NCI-H2107 treated with DMSO at 0.1 percent for 48 hours (cell line): ENCODE data around the gene EPYC.
"Not testable (repeated sequence)": the region's sequence is repeated elsewhere in the genome, so short reads cannot be mapped to it uniquely, and the experiment has no call there.

ENCODE experiments used
- DNase-seq: peaks from one replicate; lab custom pipeline; 2025; ENCODE audit not compliant: unreplicated experiment; lab: John Stamatoyannopoulos, UW

EPYC gene

DNA sequence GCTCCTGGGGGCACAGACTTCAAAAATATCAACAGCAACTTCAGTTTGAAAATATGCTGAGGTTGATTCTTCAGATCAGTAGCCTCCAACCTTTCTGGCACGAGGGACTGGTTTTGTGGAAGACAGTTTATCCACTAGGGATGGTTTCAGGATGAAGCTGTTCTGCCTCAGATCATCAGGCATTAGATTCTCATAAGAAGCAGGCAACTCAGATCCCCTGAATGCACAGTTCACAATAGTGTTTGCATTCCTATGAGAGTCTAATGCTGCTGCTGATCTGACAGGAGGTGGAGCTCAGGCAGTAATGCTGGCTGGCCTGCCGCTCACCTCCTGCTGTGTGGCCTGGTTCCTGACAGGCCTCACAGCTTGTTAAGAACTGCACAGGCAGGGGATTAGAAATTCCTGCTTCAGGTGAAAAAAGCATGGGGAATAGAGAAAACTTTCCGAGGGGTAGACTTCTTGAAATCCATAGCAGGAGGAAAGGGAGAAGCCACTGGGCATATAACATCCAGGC lies 12.8 kb downstream of the EPYC start:
- DNase-seq: no peak

DNA sequence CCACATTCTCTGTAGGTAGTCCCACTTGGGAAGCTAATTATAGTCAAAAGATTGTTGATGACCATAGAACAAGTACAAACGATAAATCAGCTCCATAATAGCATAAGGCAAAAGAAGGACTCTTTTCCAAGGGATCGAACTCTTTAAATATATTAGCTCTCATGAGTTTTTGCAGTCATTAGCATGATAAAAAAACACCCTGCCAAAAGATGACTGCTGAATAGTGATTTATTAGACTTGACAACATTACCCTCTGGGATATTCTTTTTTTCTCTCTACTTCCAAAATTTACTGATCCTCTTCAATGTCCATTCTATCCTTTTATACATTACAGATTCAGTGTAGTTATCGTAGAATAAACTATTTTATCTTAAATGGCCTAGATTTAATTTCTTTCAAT lies 14.2 kb downstream of the EPYC start:
- no peak for DNase-seq

GRCh38 chr12:90989686-90990111 lies 15.1 kb downstream of the EPYC start:
- no peak for DNase-seq

DNA sequence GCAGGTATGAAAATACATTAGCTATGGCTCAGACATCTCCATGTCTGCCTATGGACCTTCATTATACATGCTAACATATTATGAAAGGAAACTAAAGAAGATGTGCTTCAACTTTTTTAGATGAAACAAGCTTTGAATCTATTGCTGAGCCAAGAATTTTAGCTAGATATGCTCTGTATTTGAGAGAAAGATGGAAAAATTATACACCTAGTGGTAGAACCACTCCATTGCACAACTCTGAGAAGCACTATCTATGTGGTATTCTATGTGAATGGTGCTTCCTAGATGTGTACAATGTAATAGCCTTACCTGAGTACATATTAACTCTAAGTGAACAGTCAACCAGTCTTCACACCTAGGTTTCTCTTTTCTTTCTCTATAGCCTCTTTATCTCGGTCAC lies 17.3 kb downstream of the EPYC start:
- no peak for DNase-seq

DNA sequence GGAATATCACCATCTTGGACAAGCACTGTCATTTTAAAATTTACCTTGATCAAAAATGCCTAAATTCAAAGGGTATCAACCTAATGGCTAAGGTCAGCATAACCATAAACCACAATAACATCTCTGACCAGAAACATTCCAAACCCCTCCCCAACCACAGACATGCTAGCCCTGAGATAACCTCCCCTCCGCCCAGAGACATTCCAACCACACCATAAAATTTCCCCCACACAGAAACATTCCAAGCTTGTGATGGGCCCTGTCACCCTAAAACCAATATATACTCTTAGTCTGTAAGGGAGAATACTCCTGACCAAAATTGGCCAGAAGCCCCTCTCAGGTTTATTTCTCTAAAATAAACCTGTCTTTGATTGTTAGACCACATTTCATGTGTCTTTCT lies 17.7 kb downstream of the EPYC start:
- no peak for DNase-seq

DNA sequence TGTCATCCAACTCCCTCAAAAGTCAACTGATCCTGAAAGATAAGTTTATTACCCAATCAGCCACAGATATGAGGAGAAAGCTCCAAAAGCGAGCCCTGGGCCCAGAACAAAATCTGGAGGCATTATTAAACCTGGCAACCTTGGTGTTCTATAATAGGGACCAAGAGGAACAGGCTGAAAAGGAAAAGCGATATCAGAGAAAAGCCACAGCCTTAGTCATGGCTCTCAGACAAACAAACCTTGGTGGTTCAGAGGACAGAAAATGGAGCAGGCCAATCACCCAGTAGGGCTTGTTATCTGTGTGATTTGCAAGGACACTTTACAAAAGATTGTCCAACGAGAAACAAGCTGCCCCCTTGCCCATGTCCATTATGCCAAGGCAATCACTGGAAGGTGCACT lies 19.4 kb downstream of the EPYC start:
- DNase-seq: not testable (repeated sequence)

GRCh38 chr12:90984114-90984513 lies 20.7 kb downstream of the EPYC start:
- DNase-seq: no peak

- DNase-seq: no peak
These were observed 22.6 kb downstream of the EPYC start for GRCh38 chr12:90982170-90982569.

DNA sequence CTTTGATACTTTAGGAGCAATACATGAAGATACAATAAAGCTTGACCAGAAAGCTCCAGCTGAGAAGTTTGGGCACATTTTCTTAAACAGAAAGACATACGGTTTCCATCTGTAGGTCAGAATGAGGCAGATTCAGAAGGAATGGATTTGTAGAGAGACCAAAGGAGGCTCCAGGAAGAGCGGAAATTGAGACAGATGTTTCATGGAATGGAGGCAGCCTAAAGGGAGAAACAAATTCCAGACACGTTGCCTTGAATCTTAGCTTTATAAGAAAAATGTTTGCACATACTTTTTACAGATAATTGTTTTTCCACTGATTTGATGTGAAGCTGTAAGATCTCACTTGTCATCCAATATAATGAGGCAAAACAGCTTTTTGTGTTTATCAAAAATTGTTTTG lies 24.8 kb downstream of the EPYC start:
- no peak for DNase-seq

GRCh38 chr12:90979019-90979418 lies 25.8 kb downstream of the EPYC start:
- no peak for DNase-seq

DNA sequence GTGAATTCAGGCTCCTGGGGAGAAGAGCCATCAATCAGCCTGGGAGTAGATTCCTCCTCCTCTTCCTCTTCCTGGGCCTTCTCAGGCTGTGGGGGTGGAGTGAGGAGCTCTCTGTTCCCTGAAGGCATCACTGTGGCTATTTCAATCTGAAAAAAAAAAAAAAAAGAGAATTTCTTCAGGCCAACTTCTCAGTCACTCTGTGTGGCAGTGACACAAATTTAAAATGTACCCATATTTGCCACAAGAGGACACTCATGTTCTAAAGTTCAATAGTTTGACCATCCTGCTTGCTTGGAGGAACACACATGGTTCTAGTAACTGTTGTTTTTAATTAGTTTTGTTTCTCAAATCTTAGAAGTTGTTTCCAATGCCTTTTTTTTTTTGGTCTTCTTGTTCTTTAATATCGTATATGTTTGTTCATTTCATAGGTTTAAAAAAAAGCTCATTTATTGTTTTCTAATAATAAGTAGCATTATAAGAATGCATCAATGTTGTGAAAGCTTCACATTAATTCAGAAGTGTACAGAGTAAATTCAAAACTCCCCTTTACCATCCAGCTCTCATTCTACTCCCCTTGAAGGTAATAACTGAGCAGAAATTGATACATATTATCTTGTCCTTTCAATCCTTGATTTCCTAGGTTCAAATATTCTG lies 26.5 kb downstream of the EPYC start:
- peak; percentile 6 for DNase-seq

- no peak for DNase-seq
These were observed 27.5 kb downstream of the EPYC start for GRCh38 chr12:90977224-90977623.

DNA sequence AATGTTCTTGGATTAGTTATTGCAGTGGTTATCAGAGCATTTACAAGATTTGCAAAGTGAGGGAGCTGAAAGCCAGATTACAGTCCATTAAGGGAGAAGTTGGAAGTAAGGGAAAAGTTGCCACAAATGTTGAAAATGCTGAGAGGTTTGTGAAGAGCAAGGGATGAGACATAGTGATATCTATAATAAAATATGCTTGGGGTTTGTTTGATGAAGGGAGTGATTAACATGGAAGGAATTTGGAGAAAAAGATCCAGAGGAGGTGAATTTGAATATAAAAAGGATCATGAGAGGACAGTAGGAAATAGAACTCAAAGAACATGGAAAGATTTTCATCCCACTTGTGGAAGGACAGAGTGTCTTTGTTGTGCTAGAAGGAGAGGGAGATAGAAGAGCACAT lies 30.5 kb downstream of the EPYC start:
- no peak for DNase-seq

- no peak for DNase-seq
These were observed 32.5 kb downstream of the EPYC start for GRCh38 chr12:90972226-90972625.

DNA sequence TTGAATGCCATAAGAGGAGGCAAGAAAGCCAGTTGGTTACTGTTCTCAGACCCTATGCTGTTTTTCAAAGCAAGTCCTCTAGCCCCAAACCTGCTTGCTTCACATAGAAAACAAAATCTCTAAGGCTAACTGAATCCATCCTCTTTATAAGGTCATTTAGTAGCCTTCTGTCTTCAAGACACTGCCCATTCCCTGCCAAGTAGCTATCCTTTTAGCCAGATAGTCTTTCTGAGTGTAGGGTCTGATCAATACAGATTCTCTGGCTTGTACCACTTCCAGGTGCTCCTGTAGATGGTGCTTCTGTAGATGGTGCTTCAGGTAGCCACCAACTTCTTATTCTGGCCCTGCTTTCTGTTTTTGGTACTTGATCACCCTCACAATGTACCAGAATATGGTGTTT lies 33.9 kb downstream of the EPYC start:
- no peak for DNase-seq

- no peak for DNase-seq
These were observed 34.3 kb downstream of the EPYC start for GRCh38 chr12:90970471-90970870.

DNA sequence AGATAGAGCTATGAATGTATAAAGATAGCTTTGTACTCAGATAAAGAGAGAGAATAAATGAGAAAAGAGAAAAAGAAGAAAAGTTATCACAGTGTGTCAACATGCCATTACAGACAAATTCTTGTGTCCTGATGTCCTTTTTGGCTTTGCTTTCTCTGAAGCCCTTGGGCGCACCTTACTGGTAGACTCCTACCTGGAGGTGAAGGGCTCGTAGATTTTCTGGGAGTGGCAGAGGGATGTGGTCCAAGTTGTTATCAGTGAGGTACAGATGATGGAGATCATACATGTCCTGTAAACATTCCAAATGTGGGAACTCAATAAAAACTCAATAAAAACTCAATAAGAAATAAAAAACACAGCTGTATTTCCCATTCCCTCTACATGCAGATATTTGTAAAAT lies 34.9 kb downstream of the EPYC start:
- DNase-seq: no peak

- no peak for DNase-seq
These were observed 35.4 kb downstream of the EPYC start for GRCh38 chr12:90969346-90969745.

- no peak for DNase-seq
These were observed 39.6 kb downstream of the EPYC start for GRCh38 chr12:90965204-90965603.

GRCh38 chr12:90964616-90965015 lies 40.2 kb downstream of the EPYC start:
- no peak for DNase-seq

- no peak for DNase-seq
These were observed 40.8 kb downstream of the EPYC start for GRCh38 chr12:90963946-90964345.

- DNase-seq: no peak
These were observed 43.6 kb downstream of the EPYC start for GRCh38 chr12:90961154-90961553.

DNA sequence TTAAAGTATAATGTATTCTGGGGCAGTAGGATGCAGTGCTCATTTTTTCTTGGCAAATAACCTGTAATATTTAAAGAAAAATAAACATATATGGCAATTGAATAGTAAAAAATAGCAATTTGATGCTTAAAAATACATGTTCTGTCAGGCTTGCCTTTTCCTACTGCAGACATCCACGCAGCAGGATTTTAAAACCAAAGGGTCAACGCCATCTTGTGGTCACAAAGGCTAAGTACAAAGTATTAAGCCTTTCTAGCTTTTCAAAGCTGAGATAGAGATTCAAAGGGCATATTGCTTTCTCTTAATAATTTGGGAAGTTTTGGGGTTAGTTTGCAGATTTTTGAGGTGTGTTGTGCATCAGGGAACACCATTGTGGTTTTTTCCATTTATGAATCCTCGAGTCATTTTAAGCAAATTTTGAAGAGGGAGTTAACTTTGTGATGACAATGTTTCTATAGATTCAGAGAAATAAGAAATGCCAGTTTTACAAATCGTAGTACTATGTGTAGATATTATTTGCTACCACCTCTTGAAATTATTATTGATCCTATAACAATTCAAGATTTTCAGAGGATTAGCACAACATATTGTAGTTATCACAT lies 45.1 kb downstream of the EPYC start:
- peak; percentile 30 for DNase-seq
